HG02938 (cell line): ENCODE data around the gene URB1.
"Not testable (repeated sequence)": the region's sequence is repeated elsewhere in the genome, so short reads cannot be mapped to it uniquely, and the experiment has no call there.

Experiments
- ATAC-seq: cut with Tn5 transposase; IDR thresholded peaks from one replicate; pipeline ENCODE4 v1.9.1; 2021; ENCODE audit warnings: mild to moderate bottlenecking, moderate library complexity; ENCODE audit not compliant: unreplicated experiment

The URB1 gene

GRCh38 chr21:32322676-32323075, 70.1 kb downstream of the URB1 start:
- no peak for ATAC-seq

GRCh38 chr21:32322103-32322502, 70.7 kb downstream of the URB1 start:
- ATAC-seq = no peak

GRCh38 chr21:32321480-32321879, 71.3 kb downstream of the URB1 start:
- no peak for ATAC-seq

GRCh38 chr21:32320726-32321125, 72.1 kb downstream of the URB1 start:
- ATAC-seq = no peak

GRCh38 chr21:32320059-32320458, 72.8 kb downstream of the URB1 start:
- ATAC-seq = no peak

- no peak for ATAC-seq
These were observed 73.8 kb downstream of the URB1 start for GRCh38 chr21:32319012-32319411.

GRCh38 chr21:32317726-32318125, 75.1 kb downstream of the URB1 start:
- ATAC-seq = no peak

- no peak for ATAC-seq
These were observed 76.2 kb downstream of the URB1 start for GRCh38 chr21:32316361-32317215.

- ATAC-seq = no peak
These were observed 77.1 kb downstream of the URB1 start for GRCh38 chr21:32315511-32316281.

GRCh38 chr21:32314806-32315205, 78.0 kb downstream of the URB1 start:
- no peak for ATAC-seq

- no peak for ATAC-seq
These were observed 79.8 kb downstream of the URB1 start for GRCh38 chr21:32312976-32313375.

GRCh38 chr21:32312326-32312725, 80.5 kb downstream of the URB1 start:
- ATAC-seq = no peak

- no peak for ATAC-seq
These were observed 81.2 kb downstream of the URB1 start for GRCh38 chr21:32311621-32312020.

- ATAC-seq = not testable (repeated sequence)
These were observed 81.8 kb downstream of the URB1 start for GRCh38 chr21:32310976-32311375.

- no peak for ATAC-seq
These were observed 82.8 kb downstream of the URB1 start for GRCh38 chr21:32309906-32310460.

GRCh38 chr21:32308696-32309095, 84.1 kb downstream of the URB1 start:
- no peak for ATAC-seq

- no peak for ATAC-seq
These were observed 85.1 kb downstream of the URB1 start for GRCh38 chr21:32307706-32308105.

- ATAC-seq = no peak
These were observed 86.6 kb downstream of the URB1 start for GRCh38 chr21:32306021-32306780.

- no peak for ATAC-seq
These were observed 87.8 kb downstream of the URB1 start for GRCh38 chr21:32304998-32305397.

GRCh38 chr21:32303385-32303784, 89.4 kb downstream of the URB1 start:
- ATAC-seq = no peak

- no peak for ATAC-seq
These were observed 90.3 kb downstream of the URB1 start for GRCh38 chr21:32302560-32302959.
